Neutrophil (primary cell): ENCODE measurements around the gene C4A.

ENCODE experiments used
- H3K27ac ChIP-seq: fragments of 200-600 bp; sonication (generic); 2 replicates; pipeline ENCODE4 v1.5.1; 2016; ENCODE audit warnings: mild to moderate bottlenecking, moderate library complexity
- H3K27me3 ChIP-seq: fragments of 200-600 bp; sonication (generic); 2 replicates; pipeline ENCODE4 v1.6.0; 2016; ENCODE audit warnings: mild to moderate bottlenecking
- H3K36me3 ChIP-seq: fragments of 200-600 bp; sonication (generic); 2 replicates; pipeline ENCODE4 v1.5.1; 2017
- H3K4me1 ChIP-seq, 2 experiments: fragments of 200-600 bp in 1 of 2; sonication (generic) in 1 of 2; 1 replicate in 1 of 2; 2 replicates in 1 of 2; pipeline versions ENCODE4 v1.5.1 to v1.6.1; 2013 to 2016; ENCODE audit warnings: low read depth in 1 of 2, low read length in 1 of 2, mild to moderate bottlenecking in 1 of 2, moderate library complexity in 1 of 2; ENCODE audit not compliant: control insufficient read depth in 1 of 2, insufficient read depth in 1 of 2
- H3K4me3 ChIP-seq, 2 experiments: fragments of 200-600 bp in 1 of 2; sonication (generic) in 1 of 2; 1 replicate in 1 of 2; 2 replicates in 1 of 2; pipeline ENCODE4 v1.5.1; 2013 to 2016; ENCODE audit warnings: low read depth in 1 of 2, low read length in 1 of 2, mild to moderate bottlenecking in 1 of 2, moderate library complexity in 1 of 2
- H3K9me3 ChIP-seq: fragments of 200-600 bp; sonication (generic); 2 replicates; pipeline ENCODE4 v1.5.1; 2016
- CTCF ChIP-seq: fragments of 200-600 bp; sonication (generic); IDR thresholded peaks from 2 replicates; pipeline ENCODE4 v1.5.1; 2016; ENCODE audit warnings: antibody characterized with exemption

Gene C4A

DNA sequence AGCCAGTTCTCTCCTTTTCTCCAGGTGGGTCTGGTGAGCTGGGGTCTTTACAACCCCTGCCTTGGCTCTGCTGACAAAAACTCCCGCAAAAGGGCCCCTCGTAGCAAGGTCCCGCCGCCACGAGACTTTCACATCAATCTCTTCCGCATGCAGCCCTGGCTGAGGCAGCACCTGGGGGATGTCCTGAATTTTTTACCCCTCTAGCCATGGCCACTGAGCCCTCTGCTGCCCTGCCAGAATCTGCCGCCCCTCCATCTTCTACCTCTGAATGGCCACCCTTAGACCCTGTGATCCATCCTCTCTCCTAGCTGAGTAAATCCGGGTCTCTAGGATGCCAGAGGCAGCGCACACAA is 36.7 kb upstream of the C4A start:
- no peaks in the 10 kb centered on the region for H3K36me3 ChIP-seq
- no peak overlapping the region for H3K4me3 ChIP-seq
- H3K4me1 ChIP-seq: no peaks in the 10 kb centered on the region
- H3K9me3 ChIP-seq: no peaks in the 10 kb centered on the region
- no peak overlapping the region for H3K27ac ChIP-seq
- peaks cover 60% of the 10 kb centered on the region for H3K27me3 ChIP-seq
- TF ChIP-seq CTCF: no peak

GRCh38 chr6:31945507-31946369 is 36.1 kb upstream of the C4A start, which contains the start of gene CFB:
Gene CFB (plus strand): TSS chr6:31946095. CDS start chr6:31946222, 127 bp downstream.
- Histone ChIP-seq H3K27me3 (peaks cover 57% of the 10 kb centered on the region), H3K4me3 (no peak within 1 kb of the TSS)

DNA sequence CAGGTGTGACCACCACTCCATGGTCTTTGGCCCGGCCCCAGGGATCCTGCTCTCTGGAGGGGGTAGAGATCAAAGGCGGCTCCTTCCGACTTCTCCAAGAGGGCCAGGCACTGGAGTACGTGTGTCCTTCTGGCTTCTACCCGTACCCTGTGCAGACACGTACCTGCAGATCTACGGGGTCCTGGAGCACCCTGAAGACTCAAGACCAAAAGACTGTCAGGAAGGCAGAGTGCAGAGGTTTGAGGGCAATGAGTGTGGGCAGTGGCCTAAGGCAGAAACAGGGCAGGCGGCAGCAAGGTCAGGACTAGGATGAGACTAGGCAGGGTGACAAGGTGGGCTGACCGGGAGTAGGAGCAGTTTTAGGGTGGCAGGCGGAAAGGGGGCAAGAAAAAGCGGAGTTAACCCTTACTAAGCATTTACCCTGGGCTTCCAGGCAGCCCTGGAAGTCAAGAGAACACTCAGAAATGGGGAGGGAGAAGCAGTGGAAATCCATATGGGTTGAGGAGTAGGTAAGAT is 35.4 kb upstream of the C4A start:
- TF ChIP-seq CTCF: no peak
- Histone ChIP-seq H3K4me1 (no peaks in the 10 kb centered on the region), H3K36me3 (peaks cover 8% of the 10 kb centered on the region), H3K9me3 (no peaks in the 10 kb centered on the region), H3K27me3 (peaks cover 57% of the 10 kb centered on the region), H3K27ac (no peak overlapping the region), H3K4me3 (no peak overlapping the region)

More at GRCh38 chr6:31945507-31946369, 36.1 kb upstream of the C4A start, which contains the start of gene CFB:
- H3K27ac ChIP-seq: no peak within 1 kb of the TSS
- no peaks in the 10 kb centered on the region for H3K4me1 ChIP-seq
- TF ChIP-seq CTCF: no peak
- H3K9me3 ChIP-seq: no peaks in the 10 kb centered on the region
- H3K36me3 ChIP-seq: peaks cover 1% of the 10 kb centered on the region

GRCh38 chr6:31947070-31947675 is 34.7 kb upstream of the C4A start:
- Histone ChIP-seq H3K4me3 (no peak overlapping the region), H3K27ac (no peak overlapping the region), H3K27me3 (peaks cover 57% of the 10 kb centered on the region), H3K9me3 (no peaks in the 10 kb centered on the region), H3K36me3 (peaks cover 15% of the 10 kb centered on the region), H3K4me1 (no peaks in the 10 kb centered on the region)
- TF ChIP-seq CTCF: no peak

DNA sequence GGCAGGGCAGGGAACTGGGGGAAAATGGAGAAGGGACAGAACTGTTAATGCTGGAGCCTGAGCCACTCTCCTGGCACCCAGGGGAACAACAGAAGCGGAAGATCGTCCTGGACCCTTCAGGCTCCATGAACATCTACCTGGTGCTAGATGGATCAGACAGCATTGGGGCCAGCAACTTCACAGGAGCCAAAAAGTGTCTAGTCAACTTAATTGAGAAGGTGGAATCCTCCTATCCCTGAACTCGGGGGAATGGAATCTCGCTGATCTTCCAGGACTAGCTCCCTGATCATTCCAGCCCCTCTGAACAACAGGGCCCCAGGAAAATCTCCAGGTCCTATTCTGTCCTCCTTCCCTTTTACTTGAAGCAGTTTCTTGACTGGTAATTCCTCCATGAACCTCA is 34.0 kb upstream of the C4A start:
- no peak overlapping the region for H3K4me3 ChIP-seq

More for the DNA sequence above, 34.0 kb upstream of the C4A start:
- Histone ChIP-seq H3K36me3 (peaks cover 22% of the 10 kb centered on the region), H3K4me1 (no peaks in the 10 kb centered on the region), H3K27me3 (peaks cover 50% of the 10 kb centered on the region), H3K27ac (no peak overlapping the region), H3K9me3 (no peaks in the 10 kb centered on the region)
- no peak for TF ChIP-seq CTCF
